ENCODE measurements around the gene MEIOB. TPM values are rescaled to one million over a fixed set of nuclear protein-coding genes. Genes with fewer than 3 reads are reported as not detected.

The MEIOB gene
- polyA plus RNA-seq, 1 donor (not counting 4 experiments of a cell fraction or from before 2014, with no cell fraction given): not detected

DNA sequence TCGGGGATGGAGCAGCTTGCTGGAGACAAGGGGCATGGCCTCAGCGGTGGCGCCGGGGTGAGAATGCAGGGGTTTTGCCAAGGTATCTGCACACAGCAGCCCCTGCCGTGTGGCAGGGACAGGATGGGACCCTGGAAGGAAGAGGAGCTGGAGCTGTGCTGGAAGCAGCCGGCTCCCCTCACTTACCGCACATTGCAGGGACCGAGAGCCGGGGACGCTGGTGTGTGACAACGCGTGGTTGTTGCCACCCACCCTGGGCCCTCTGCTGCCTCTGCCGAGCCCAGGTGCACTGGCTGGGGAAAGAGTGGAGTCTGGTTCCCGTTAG lies 86.2 kb downstream of the MEIOB start:
- H3K27me3 ChIP-seq (ENCODE audit: control insufficient read depth, extremely low read depth, insufficient read depth, low read length): no peaks in the 10 kb centered on the region
- DNase-seq (ENCODE audit: low read depth, low spot score): no peak
- H3K27ac ChIP-seq (ENCODE audit: control insufficient read depth, insufficient read depth, low read length): no peak overlapping the region
- no peak for FAIRE-seq
- no peak overlapping the region for H3K9ac ChIP-seq (ENCODE audit: control insufficient read depth, extremely low read depth, insufficient read depth, low read length)
- peaks cover 30% of the 10 kb centered on the region for H3K4me1 ChIP-seq (ENCODE audit: control insufficient read depth, extremely low read depth, insufficient read depth, low read length)
- H3K9me1 ChIP-seq (ENCODE audit: control insufficient read depth, extremely low read depth, insufficient read depth, low read length): peaks cover 4% of the 10 kb centered on the region
- peaks cover 2 to 11% of the 10 kb centered on the region in 2 experiments for H3K36me3 ChIP-seq (ENCODE audit: control insufficient read depth in 2 of 2, extremely low read depth in 1 of 2, insufficient read depth in 2 of 2, low read length in 2 of 2)
- H3K4me2 ChIP-seq (ENCODE audit: control insufficient read depth, extremely low read depth, insufficient read depth, low read depth, low read length): no peak overlapping the region
- TF ChIP-seq EZH2 (IDR thresholded peaks at IDR 0.05; ENCODE audit: low read length): no peak
- TF ChIP-seq, protein P1, sequence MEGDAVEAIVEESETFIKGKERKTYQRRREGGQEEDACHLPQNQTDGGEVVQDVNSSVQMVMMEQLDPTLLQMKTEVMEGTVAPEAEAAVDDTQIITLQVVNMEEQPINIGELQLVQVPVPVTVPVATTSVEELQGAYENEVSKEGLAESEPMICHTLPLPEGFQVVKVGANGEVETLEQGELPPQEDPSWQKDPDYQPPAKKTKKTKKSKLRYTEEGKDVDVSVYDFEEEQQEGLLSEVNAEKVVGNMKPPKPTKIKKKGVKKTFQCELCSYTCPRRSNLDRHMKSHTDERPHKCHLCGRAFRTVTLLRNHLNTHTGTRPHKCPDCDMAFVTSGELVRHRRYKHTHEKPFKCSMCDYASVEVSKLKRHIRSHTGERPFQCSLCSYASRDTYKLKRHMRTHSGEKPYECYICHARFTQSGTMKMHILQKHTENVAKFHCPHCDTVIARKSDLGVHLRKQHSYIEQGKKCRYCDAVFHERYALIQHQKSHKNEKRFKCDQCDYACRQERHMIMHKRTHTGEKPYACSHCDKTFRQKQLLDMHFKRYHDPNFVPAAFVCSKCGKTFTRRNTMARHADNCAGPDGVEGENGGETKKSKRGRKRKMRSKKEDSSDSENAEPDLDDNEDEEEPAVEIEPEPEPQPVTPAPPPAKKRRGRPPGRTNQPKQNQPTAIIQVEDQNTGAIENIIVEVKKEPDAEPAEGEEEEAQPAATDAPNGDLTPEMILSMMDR (optimal IDR thresholded peaks at IDR 0.05 in 1 of 3, IDR thresholded peaks at IDR 0.05 in 1 of 3, conservative IDR thresholded peaks at IDR 0.05 in 1 of 3; ENCODE audit: extremely low read depth in 1 of 3, insufficient read depth in 2 of 3, low read length in 3 of 3): no peak
- no peak overlapping the region for H2AFZ ChIP-seq (ENCODE audit: control insufficient read depth, low read length)
- dilution Hi-C loops (cut with MboI; ENCODE audit: extremely low pct_ligation_motif_present, low sequenced_read_pairs): no loop called here
- H3K79me2 ChIP-seq (ENCODE audit: control insufficient read depth, insufficient read depth, low read length): peaks cover 44% of the 10 kb centered on the region
- H4K20me1 ChIP-seq (ENCODE audit: control insufficient read depth, extremely low read depth, insufficient read depth, low read length): peaks cover 3% of the 10 kb centered on the region
- H3K4me3 ChIP-seq (ENCODE audit: control insufficient read depth in 2 of 3, extremely low read depth in 1 of 3, insufficient read depth in 2 of 3, low read depth in 1 of 3, low read length in 3 of 3): no peak overlapping the region
- no peaks in the 10 kb centered on the region for H3K9me3 ChIP-seq (ENCODE audit: control insufficient read depth, low read depth, low read length)

DNA sequence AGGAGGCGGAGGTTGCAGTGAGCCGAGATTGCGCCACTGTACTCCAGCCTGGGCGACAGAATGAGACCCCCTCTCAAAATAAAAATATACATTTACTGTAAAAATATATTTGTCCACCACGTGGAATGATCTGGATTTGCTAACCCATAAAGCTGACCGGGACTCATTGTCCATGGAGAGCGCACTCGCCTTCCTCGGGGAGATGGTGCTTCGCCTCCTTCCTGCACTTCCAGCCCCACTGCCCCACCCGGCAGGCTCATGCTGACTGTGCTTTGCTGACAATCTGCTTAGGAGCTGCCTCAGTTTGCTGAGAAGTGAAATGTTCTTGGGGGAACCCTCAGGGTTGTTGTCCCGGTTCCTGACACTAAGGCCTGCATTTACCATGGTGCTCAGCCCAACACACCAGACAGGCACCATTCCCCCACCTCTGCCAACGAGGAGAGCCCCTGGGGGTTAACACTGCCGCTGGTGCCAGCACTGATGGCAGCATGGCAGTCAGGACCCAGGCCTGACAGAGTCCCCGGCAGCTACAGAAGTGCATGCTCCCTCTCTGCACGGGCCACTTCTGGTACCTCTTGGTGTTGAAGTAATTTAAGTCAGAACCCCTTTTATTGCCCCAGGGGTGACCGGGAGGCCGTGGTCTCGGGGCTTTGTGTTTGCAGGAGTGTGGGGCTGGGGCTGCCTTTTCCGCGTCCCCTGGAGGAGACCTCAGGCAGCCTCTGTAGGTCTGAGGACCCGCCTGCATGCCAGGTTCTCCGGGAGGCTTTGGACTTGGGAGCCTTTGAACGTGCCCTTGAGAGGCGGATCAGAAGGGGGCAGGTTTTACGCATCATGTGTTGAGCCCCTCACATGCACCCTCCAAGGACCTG lies 86.8 kb downstream of the MEIOB start:
- Histone ChIP-seq H4K20me1 (ENCODE audit: control insufficient read depth, extremely low read depth, insufficient read depth, low read length) (peaks cover 3% of the 10 kb centered on the region), H3K79me2 (ENCODE audit: control insufficient read depth, insufficient read depth, low read length) (peaks cover 44% of the 10 kb centered on the region), H3K27me3 (ENCODE audit: control insufficient read depth, extremely low read depth, insufficient read depth, low read length) (no peaks in the 10 kb centered on the region), H3K4me1 (ENCODE audit: control insufficient read depth, extremely low read depth, insufficient read depth, low read length) (peaks cover 31% of the 10 kb centered on the region), H2AFZ (ENCODE audit: control insufficient read depth, low read length) (no peak overlapping the region), H3K4me3 (ENCODE audit: control insufficient read depth in 2 of 3, extremely low read depth in 1 of 3, insufficient read depth in 2 of 3, low read depth in 1 of 3, low read length in 3 of 3) (no peak overlapping the region), H3K9ac (ENCODE audit: control insufficient read depth, extremely low read depth, insufficient read depth, low read length) (no peak overlapping the region), H3K4me2 (ENCODE audit: control insufficient read depth, extremely low read depth, insufficient read depth, low read depth, low read length) (no peak overlapping the region), H3K9me1 (ENCODE audit: control insufficient read depth, extremely low read depth, insufficient read depth, low read length) (peaks cover 4% of the 10 kb centered on the region), H3K36me3 (ENCODE audit: control insufficient read depth in 2 of 2, extremely low read depth in 1 of 2, insufficient read depth in 2 of 2, low read length in 2 of 2) (peaks cover 2 to 11% of the 10 kb centered on the region in 2 experiments), H3K27ac (ENCODE audit: control insufficient read depth, insufficient read depth, low read length) (no peak overlapping the region), H3K9me3 (ENCODE audit: control insufficient read depth, low read depth, low read length) (no peaks in the 10 kb centered on the region)
- DNase-seq (ENCODE audit: low read depth, low spot score) (no peak), FAIRE-seq (no peak)
- dilution Hi-C loops (cut with MboI; ENCODE audit: extremely low pct_ligation_motif_present, low sequenced_read_pairs): no loop called here
- no peak for TF ChIP-seq EZH2 (IDR thresholded peaks at IDR 0.05; ENCODE audit: low read length)
- TF ChIP-seq, protein P1 (optimal IDR thresholded peaks at IDR 0.05 in 1 of 3, IDR thresholded peaks at IDR 0.05 in 1 of 3, conservative IDR thresholded peaks at IDR 0.05 in 1 of 3; ENCODE audit: extremely low read depth in 1 of 3, insufficient read depth in 2 of 3, low read length in 3 of 3): no peak

Other genes starting within 250 kb of the MEIOB start
- 108 to 198 TPM (median 166 TPM) in 3 replicates for gene JPT2, start 193.9 kb downstream of the MEIOB start, polyA plus RNA-seq
- 8.3 to 23.3 TPM (median 11.7 TPM) in 3 replicates for gene MAPK8IP3, start 166.0 kb downstream of the MEIOB start, polyA plus RNA-seq
- 9.8 to 32.7 TPM (median 10.1 TPM) in 3 replicates for gene NME3, start 100.6 kb downstream of the MEIOB start, polyA plus RNA-seq
- 6.3 to 19.3 TPM (median 7.6 TPM) in 3 replicates for gene EME2, start 99.4 kb downstream of the MEIOB start, polyA plus RNA-seq
- 62.9 to 74.3 TPM (median 68.0 TPM) in 3 replicates for gene MRPS34, start 99.0 kb downstream of the MEIOB start, polyA plus RNA-seq
- gene SPSB3, start 89.6 kb downstream of the MEIOB start, polyA plus RNA-seq: 9.5 to 18.3 TPM (median 12.2 TPM) in 3 replicates
- 24.4 to 39.4 TPM (median 34.9 TPM) in 3 replicates for gene NUBP2, start 89.2 kb downstream of the MEIOB start, polyA plus RNA-seq
- gene IGFALS, start 78.5 kb downstream of the MEIOB start, polyA plus RNA-seq: not detected in 3 replicates
- 17.7 to 31.2 TPM (median 22.2 TPM) in 3 replicates for gene HAGH, start 45.3 kb downstream of the MEIOB start, polyA plus RNA-seq
- 29.4 to 59.5 TPM (median 36.8 TPM) in 3 replicates for gene FAHD1, start 45.0 kb downstream of the MEIOB start, polyA plus RNA-seq
- gene HS3ST6, start 46.3 kb upstream of the MEIOB start, polyA plus RNA-seq: 0.09 TPM in 1 of 3 replicates, not detected in the others
- gene MSRB1, start 71.0 kb upstream of the MEIOB start, polyA plus RNA-seq: 23.9 to 45.4 TPM (median 25.2 TPM) in 3 replicates
- gene RPL3L, start 82.5 kb upstream of the MEIOB start, polyA plus RNA-seq: 0.34 to 0.38 TPM (median 0.37 TPM) in 3 replicates
- gene NDUFB10, start 87.4 kb upstream of the MEIOB start, polyA plus RNA-seq: 97.9 to 161 TPM (median 107 TPM) in 3 replicates
- 2,750 to 6,036 TPM (median 3,573 TPM) in 3 replicates for gene RPS2, start 92.7 kb upstream of the MEIOB start, polyA plus RNA-seq
- not detected in 3 replicates for gene RNF151, start 94.7 kb upstream of the MEIOB start, polyA plus RNA-seq
- 27.8 to 45.1 TPM (median 40.1 TPM) in 3 replicates for gene TBL3, start 99.9 kb upstream of the MEIOB start, polyA plus RNA-seq
- 0.38 to 1.1 TPM (median 0.54 TPM) in 3 replicates for gene NOXO1, start 109.3 kb upstream of the MEIOB start, polyA plus RNA-seq
- gene GFER, start 112.0 kb upstream of the MEIOB start, polyA plus RNA-seq: 10.3 to 13.4 TPM (median 12.0 TPM) in 3 replicates
- 0.12 to 0.30 TPM (median 0.28 TPM) in 3 replicates for gene SYNGR3, start 117.8 kb upstream of the MEIOB start, polyA plus RNA-seq
- gene ZNF598, start 137.7 kb upstream of the MEIOB start, polyA plus RNA-seq: 18.0 to 35.5 TPM (median 24.0 TPM) in 3 replicates
- gene NPW, start 147.6 kb upstream of the MEIOB start, polyA plus RNA-seq: 0.23 TPM in 1 of 3 replicates, not detected in the others
- 5.9 to 10.1 TPM (median 9.0 TPM) in 3 replicates for gene NHERF2, start 154.7 kb upstream of the MEIOB start, polyA plus RNA-seq
- gene NTHL1, start 175.7 kb upstream of the MEIOB start, polyA plus RNA-seq: 8.5 to 16.0 TPM (median 10.9 TPM) in 3 replicates
- gene TSC2, start 175.8 kb upstream of the MEIOB start, polyA plus RNA-seq: 22.6 to 28.8 TPM (median 23.3 TPM) in 3 replicates

Data from keratinocyte (primary cell).